T-helper 17 cell (primary cell): ENCODE data around the gene RXRA. TPM values are rescaled to one million over a fixed set of nuclear protein-coding genes. Genes with fewer than 3 reads are reported as not detected.

Experiments
- ATAC-seq: fragments of 150-1000 bp; cut with Tn5 transposase; 2 replicates; pipeline ENCODE4 v1.10.0; 2021; ENCODE audit warnings: mild to moderate bottlenecking, moderate library complexity
- DNase-seq, 3 donors: peaks; one replicate each; pipeline versions ENCODE4 v3.0.0 to v3.0.0-alpha.2; 2020 to 2021
- H3K9me3 ChIP-seq: one replicate; pipeline ENCODE4 v1.7.0; 2013; ENCODE audit warnings: low read length, mild to moderate bottlenecking; ENCODE audit not compliant: control insufficient read depth, poor library complexity, severe bottlenecking
- H3K27ac Mint-ChIP-seq: one replicate; pipeline ENCODE4 v1.8.0; 2022; ENCODE audit warnings: mild to moderate bottlenecking, moderate library complexity, mixed read lengths
- H3K27me3 Mint-ChIP-seq: one replicate; pipeline ENCODE4 v1.8.0; 2022; ENCODE audit warnings: mixed read lengths
- H3K36me3 Mint-ChIP-seq: one replicate; pipeline ENCODE4 v1.8.0; 2022; ENCODE audit warnings: low read depth, mixed read lengths
- H3K4me1 Mint-ChIP-seq: one replicate; pipeline ENCODE4 v1.8.0; 2022; ENCODE audit warnings: mild to moderate bottlenecking, mixed read lengths
- H3K4me3 Mint-ChIP-seq: one replicate; pipeline ENCODE4 v1.8.0; 2022; ENCODE audit warnings: mild to moderate bottlenecking, moderate library complexity, mixed read lengths
- total RNA-seq, 4 donors: library from RNA in 2 of 4; stranded (reverse) in 2 of 4; gene quantifications; one replicate each; pipeline ENCODE4 v1.2.3 and lab custom pipeline; 2022 to 2026

Gene RXRA
- total RNA-seq, 2 donors from 2014 or later, result 7.5 to 10.6 TPM

DNA sequence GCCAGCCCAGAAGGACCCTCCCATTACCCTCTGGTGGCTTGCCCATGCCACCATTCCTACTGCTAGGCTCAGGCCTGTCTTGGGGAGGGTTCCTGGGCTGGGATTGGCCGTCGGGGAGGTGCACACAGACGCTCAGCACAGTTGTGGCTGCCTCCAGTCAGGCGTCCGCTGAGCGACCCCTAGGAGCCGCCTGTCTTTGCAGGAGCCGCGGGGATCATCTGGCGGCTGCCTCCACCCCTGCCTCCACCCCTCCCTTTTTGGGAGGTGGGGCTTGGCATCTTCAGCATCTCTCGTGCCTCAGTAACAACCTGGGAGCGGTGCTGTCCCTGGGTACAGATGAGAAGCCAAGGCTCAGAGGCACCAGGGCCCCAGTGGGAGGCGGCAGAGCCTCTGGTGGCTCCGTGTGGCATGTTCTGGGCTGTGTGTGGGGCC lies 39.6 kb downstream of the RXRA start:
- no peaks in the 10 kb centered on the region for H3K9me3 ChIP-seq
- Mint-ChIP-seq H3K27ac (peak overlapping the region; percentile 83), H3K4me3 (no peak overlapping the region), H3K4me1 (peaks cover 12% of the 10 kb centered on the region), H3K27me3 (no peaks in the 10 kb centered on the region), H3K36me3 (peaks cover 3% of the 10 kb centered on the region)
- ATAC-seq (peak; percentile 29), DNase-seq (no peak)

DNA sequence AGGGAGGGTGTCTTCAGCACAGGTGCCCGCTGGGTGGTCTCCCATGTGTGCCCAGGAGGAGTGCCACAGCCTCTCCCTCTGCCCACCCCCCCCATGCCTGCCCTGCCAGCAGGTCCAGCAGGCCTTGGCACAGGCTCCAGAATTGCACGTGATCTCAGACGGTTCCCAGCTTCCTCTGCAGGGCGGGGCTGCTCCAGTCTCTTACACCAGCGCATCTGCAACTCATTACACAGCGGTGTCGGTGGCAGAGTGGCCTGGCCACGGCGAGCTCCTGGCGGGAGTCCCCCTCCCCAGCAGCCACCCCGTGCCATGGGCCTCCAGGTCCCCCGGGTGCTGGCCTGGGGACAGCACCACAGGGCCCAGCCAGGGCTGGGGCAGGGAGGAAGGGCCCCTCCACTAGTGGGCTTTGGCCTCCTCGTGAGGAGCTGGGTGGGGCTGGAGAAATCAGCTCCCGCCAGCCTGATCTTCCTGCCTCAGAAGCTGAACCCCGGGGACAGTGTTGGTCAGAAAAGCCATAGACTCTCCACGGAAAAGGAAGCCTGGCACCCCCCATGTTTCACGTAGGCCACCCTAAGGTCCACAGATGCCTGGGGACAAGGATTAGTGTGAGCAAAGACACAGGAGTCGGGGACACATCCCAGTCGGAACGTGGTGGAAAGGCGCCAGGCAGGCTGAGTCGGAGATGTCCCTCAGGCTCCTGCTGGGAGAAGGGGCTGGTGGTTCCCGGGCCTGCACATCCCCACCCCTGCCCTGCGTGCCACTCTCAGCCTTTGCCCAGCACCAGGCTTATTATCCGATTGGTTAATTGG lies 40.2 kb downstream of the RXRA start:
- H3K4me3 Mint-ChIP-seq, result no peak overlapping the region
- no peaks in the 10 kb centered on the region for H3K9me3 ChIP-seq
- H3K4me1 Mint-ChIP-seq, result peaks cover 12% of the 10 kb centered on the region
- H3K27me3 Mint-ChIP-seq, result no peaks in the 10 kb centered on the region
- ATAC-seq (peak; percentile 45), DNase-seq (no peak)
- H3K36me3 Mint-ChIP-seq, result peaks cover 3% of the 10 kb centered on the region
- H3K27ac Mint-ChIP-seq, result no peak overlapping the region

DNA sequence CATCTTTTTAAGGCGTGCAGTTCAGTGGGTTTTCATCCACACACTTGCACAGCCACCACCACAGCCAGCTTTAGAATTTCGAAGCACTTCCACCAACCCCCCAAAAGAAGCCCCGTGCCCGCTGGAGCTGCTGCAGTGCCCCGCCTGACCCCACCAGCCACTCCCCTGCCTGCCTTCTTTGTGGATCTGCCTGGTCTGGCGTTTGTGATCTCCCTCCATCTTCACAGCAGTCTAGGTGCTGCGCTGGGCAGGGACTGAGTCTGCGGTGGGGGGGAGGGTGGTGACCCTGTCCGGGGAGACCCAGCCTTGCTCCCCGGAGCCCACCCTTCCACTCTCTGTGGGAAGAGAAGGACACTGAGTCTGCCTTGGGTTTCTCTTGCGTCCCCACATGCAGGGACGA lies 40.8 kb downstream of the RXRA start:
- no peak overlapping the region for H3K27ac Mint-ChIP-seq
- no peaks in the 10 kb centered on the region for H3K9me3 ChIP-seq
- no peak overlapping the region for H3K4me3 Mint-ChIP-seq
- H3K4me1 Mint-ChIP-seq, result peaks cover 12% of the 10 kb centered on the region
- DNase-seq, result no peak
- H3K27me3 Mint-ChIP-seq, result no peaks in the 10 kb centered on the region
- ATAC-seq, result no peak
- peaks cover 3% of the 10 kb centered on the region for H3K36me3 Mint-ChIP-seq

DNA sequence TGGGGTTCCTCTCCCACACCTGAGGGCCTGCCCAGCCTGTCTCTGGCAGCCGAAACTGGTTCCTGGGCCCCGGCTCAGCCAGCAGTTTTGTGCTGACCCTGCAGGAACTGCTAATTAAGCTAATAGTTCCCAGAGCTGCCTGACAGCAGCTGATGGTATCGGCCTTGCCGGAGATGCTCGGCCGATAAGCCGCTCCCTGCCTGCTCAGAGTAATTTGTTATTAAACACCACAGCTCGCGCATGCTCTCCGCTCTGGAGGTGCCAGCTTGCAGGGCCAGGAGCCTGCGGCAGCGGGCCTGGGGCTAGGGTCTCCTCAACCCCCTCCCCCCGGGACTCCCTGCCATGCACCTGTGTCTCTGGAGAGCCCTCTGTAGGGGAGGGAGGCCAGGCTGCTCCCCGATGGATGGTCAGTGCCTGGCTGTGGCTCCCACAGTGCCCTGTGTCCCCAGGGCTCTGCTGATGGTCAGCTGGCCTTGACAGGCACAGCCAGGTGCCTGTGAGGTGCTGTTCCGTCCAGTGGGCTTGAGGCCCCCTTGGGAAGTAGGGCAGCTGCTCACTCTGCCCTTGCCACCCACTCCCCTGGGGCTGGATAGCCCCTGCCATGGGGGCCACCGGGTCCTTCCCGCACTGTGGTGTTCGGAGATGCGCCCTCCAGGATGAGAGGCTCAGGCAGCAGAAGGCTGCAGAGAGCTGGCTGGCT lies 41.7 kb downstream of the RXRA start:
- ATAC-seq (no peak), DNase-seq (no peak)
- Mint-ChIP-seq H3K27me3 (no peaks in the 10 kb centered on the region), H3K4me1 (peaks cover 14% of the 10 kb centered on the region), H3K36me3 (peaks cover 3% of the 10 kb centered on the region), H3K4me3 (no peak overlapping the region), H3K27ac (peak overlapping the region; percentile 37)
- no peaks in the 10 kb centered on the region for H3K9me3 ChIP-seq

DNA sequence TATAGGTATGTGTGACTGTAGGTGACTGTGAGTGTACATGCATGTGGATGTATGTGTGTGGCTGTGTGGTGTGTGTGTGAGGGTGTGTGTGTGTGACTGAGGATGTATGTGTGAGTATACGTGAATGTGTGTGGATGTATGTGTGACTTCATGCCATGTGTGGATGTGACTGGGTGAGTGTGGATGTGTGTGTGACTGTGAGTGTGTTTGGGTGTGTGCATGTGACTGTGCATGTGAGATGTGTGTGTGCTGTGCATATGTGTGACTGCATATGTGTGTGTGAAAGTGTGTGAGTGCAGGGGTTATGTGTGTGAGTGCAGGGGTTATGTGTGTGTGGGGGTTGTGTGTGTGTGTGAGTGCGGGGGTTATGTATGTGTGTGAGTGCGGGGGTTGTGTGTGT lies 42.3 kb downstream of the RXRA start:
- Mint-ChIP-seq H3K27me3 (no peaks in the 10 kb centered on the region), H3K4me3 (no peak overlapping the region), H3K36me3 (peaks cover 3% of the 10 kb centered on the region), H3K27ac (peak overlapping the region; percentile 37), H3K4me1 (peaks cover 14% of the 10 kb centered on the region)
- H3K9me3 ChIP-seq, result no peaks in the 10 kb centered on the region
- DNase-seq, result no peak
- ATAC-seq, result no peak

DNA sequence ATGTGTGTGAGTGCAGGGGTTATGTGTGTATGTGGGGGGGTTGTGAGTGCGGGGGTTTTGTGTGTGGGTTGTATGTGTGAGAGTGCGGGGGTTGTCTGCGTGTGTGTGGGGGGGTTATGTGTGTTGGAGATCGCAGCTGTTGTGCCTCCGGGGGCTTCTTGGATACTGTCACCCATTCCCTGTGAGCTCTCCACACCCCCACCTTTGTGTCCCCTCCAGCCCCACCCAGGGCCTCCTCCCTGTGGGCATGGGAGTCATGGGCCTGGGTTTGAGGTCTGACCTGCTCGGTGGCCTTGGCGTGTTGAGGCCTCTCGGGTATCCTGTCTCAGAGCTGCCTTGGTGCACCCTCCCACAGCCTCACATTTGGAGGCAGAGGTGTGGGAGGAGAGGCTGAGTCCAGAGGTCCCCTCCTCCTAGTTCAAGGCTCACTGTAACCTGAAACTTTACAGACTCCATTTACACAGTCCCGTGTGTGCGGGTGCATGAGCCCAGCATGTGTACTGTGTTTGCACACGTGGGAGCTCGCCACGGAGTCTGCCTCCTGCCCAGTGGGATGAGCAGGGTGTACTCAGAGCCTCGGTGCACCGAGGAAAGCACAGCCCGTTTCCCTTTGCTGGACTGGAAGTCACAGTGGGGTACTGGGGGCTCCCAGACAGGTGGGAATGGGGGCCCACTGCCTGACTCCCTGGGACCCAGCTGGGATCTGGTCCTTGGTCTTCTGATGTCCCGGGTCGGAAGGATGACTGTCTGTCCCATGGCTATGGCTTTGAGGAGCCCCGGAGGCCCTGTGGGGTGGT lies 43.4 kb downstream of the RXRA start:
- ATAC-seq (no peak), DNase-seq (no peak)
- Mint-ChIP-seq H3K4me3 (no peak overlapping the region), H3K36me3 (peaks cover 3% of the 10 kb centered on the region), H3K4me1 (peaks cover 15% of the 10 kb centered on the region), H3K27ac (no peak overlapping the region), H3K27me3 (no peaks in the 10 kb centered on the region)
- H3K9me3 ChIP-seq, result no peaks in the 10 kb centered on the region

DNA sequence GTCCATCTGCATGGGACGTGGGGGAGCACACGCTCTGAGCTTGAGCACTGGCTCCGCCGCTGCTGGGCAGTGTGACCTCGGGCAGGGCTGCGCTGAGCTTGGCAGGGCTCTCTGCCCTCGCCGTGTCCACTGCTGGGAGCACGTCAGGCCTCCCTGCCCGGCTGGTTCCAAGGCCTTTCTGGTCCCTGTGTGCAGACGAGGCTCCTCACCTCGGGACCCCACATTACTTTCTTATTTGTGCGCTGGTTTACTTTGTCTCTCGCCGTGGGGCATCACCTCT lies 43.9 kb downstream of the RXRA start:
- Mint-ChIP-seq H3K27ac (no peak overlapping the region), H3K36me3 (peaks cover 3% of the 10 kb centered on the region), H3K4me3 (no peak overlapping the region), H3K27me3 (no peaks in the 10 kb centered on the region), H3K4me1 (peaks cover 20% of the 10 kb centered on the region)
- no peak for DNase-seq
- ATAC-seq, result no peak
- H3K9me3 ChIP-seq, result no peaks in the 10 kb centered on the region

DNA sequence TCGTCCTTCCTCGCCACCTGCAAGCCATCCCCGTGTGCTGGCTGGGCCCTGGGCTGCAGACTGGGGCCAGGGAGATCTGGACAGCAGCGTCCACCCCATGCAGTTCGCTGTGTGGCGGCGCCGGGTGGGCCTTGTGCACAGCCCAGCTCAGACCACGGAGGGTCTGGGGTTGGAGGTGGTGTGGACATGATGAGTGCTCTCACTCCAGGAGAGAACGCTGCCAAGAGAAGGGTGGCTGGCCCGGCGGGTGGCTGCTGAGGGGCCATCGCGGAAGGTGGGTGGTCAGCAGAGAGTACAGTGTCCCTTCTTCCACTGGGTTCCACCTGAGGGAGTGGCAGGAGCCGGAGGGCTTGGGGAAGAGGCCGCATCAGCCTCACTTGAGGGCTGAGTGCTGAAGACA lies 44.4 kb downstream of the RXRA start:
- no peaks in the 10 kb centered on the region for H3K27me3 Mint-ChIP-seq
- H3K4me3 Mint-ChIP-seq, result no peak overlapping the region
- no peak overlapping the region for H3K27ac Mint-ChIP-seq
- peaks cover 3% of the 10 kb centered on the region for H3K36me3 Mint-ChIP-seq
- H3K4me1 Mint-ChIP-seq, result peaks cover 19% of the 10 kb centered on the region
- H3K9me3 ChIP-seq, result no peaks in the 10 kb centered on the region
- ATAC-seq, result no peak
- no peak for DNase-seq

DNA sequence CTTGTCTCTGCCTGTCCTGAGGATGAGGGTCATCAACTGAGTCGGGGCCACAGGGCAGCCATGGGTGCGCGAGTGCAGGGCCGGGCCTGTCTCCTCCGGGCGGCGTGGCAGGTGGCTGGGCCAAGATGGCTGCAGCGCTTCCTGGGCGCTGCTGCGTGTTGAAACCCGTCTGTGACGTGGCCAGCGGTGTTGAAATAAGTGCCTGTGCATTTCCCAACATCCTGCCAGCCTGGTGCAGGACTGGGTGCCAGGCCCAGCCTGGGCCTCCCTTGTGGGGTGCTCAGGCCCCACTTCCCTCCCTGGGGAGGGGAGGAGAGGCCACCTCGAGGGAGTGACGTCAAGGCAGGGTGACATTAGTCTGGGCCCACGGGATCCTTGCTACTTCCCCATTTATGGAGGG lies 45.5 kb downstream of the RXRA start:
- Mint-ChIP-seq H3K4me1 (peaks cover 25% of the 10 kb centered on the region), H3K27me3 (no peaks in the 10 kb centered on the region), H3K36me3 (peaks cover 5% of the 10 kb centered on the region), H3K27ac (no peak overlapping the region), H3K4me3 (no peak overlapping the region)
- ATAC-seq (peak; percentile 58), DNase-seq (no peak)
- H3K9me3 ChIP-seq, result no peaks in the 10 kb centered on the region

DNA sequence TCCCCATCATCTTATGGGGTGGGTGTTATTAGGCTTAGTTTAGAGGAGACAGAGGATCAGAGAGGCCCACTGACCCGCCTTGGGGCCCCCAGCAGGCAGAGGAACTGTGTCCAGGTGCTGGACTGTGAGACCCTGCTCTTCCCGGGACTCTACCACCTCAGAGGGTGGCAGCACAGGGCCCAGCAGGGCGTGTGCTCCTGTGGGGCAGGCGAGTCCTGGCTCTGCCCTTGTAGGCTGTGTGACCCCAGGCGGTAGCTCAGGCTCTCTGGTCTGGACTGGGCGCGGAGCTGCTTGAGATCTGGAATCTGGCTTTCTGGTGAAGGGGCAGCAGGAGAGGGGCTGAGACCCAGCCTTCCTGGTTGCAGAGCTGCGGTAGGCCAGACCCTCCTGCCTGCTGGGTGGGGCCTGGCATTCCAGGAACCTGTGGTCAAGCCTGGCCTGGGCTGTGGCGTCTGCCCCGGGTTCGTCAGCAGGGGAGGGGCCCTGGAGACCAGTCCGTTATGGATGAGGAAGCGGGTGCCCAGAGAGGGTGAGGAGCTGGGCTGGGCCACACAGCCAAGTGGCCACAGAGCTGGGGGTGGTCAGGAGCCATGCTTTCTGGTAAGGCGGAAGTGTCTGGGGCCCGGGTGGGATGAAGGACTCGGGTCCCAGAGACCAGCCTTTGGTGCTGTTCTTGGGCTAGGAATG lies 46.5 kb downstream of the RXRA start:
- H3K4me3 Mint-ChIP-seq, result no peak overlapping the region
- no peaks in the 10 kb centered on the region for H3K9me3 ChIP-seq
- no peaks in the 10 kb centered on the region for H3K27me3 Mint-ChIP-seq
- peaks cover 21% of the 10 kb centered on the region for H3K4me1 Mint-ChIP-seq
- peaks cover 5% of the 10 kb centered on the region for H3K36me3 Mint-ChIP-seq
- H3K27ac Mint-ChIP-seq, result peak overlapping the region; percentile 72
- ATAC-seq, result no peak
- DNase-seq, result no peak

DNA sequence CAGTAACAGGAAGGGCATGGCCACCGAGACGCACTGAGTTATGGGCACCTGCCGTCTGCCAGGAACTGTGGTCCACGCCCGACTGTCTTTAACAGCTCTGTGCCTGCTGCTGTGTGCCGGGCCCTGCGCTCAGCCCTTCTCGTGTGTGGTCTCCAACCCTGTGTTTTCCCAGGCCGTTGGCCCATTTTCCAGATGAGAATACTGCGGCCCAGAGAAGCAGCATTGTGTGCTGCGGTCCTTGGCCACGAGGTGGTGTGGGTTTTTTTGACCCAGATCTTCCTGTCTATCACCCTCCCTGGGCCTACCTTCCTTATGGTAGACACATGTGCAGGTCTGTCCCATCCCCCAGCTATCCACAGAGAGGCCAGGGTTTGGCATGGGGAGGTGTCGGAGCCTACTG lies 47.0 kb downstream of the RXRA start:
- Mint-ChIP-seq H3K27ac (no peak overlapping the region), H3K4me3 (no peak overlapping the region)
- peak; percentile 29 for ATAC-seq

DNA sequence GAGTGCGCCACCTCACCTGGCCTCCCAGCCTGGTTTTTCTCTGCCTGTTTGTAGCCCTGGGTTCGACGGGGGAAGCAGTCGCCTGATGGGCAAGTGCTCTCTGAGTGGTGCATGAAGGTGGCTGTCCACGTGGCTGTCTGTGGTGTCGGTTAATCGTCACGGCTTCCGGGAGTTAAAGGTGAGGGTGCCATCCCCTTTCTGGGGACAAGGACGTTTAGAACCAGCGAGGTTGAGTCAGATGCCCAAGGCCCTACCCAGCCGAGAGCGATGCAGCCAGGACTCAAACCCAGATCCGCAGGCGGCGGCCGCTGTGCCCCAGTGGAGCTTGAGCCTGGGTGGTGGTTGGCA lies 47.7 kb downstream of the RXRA start:
- Mint-ChIP-seq H3K4me1 (peaks cover 16% of the 10 kb centered on the region), H3K27me3 (no peaks in the 10 kb centered on the region), H3K4me3 (no peak overlapping the region), H3K36me3 (peaks cover 2% of the 10 kb centered on the region), H3K27ac (no peak overlapping the region)
- no peak for DNase-seq
- no peak for ATAC-seq
- H3K9me3 ChIP-seq, result no peaks in the 10 kb centered on the region

More for the DNA sequence above, 47.0 kb downstream of the RXRA start:
- no peaks in the 10 kb centered on the region for H3K9me3 ChIP-seq
- no peak for DNase-seq
- Mint-ChIP-seq H3K4me1 (peaks cover 21% of the 10 kb centered on the region), H3K27me3 (no peaks in the 10 kb centered on the region), H3K36me3 (peaks cover 5% of the 10 kb centered on the region)
